Measurements from ENCODE around the gene CUBN.

Gene CUBN

DNA sequence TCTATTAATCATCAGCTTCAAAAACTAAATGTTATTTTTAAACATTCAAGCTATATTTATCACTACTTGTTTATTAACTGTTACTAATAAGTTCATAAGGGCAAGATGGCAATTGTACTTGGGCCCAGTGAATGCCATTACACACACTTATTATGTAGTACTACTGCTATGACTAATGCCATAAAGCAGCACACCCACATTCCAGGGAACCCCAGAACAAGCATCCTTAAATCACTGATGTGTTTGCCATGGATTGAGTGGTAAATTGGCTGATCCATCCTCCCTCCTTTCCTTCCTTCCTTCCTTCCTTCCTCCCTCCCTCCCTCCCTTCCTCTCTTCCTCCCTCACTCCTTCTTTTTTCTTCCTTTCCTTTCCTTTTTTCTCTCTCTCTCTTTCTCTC, 275.0 kb downstream of the CUBN start:
- TF ChIP-seq CTCF (IDR thresholded peaks at IDR 0.05; ENCODE audit: low read depth, low read length) = no peak
- no peak overlapping the region for H3K4me3 ChIP-seq (ENCODE audit: low read depth, low read length)

DNA sequence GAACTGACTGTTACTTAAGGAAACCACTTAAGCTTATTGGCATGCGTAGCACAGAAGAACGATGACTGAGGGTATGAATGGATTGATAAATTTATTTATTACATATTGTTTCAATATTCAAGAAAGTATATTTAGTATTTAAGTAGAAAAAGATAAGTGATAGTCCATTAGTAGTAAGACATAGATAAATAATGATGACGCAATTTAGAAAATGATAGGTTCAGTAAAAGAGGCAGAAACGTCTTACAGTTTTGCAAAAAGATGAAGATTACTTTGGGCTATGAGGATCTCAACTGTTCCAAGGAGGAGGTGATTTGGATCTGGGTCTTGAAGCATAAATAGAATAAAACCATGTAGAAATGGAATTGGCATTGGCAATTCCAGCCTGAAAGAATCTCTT, 275.8 kb downstream of the CUBN start:
- no peak for TF ChIP-seq CTCF (IDR thresholded peaks at IDR 0.05; ENCODE audit: low read depth, low read length)
- H3K4me3 ChIP-seq (ENCODE audit: low read depth, low read length) = no peak overlapping the region

- no peak for TF ChIP-seq CTCF (IDR thresholded peaks at IDR 0.05; ENCODE audit: low read depth, low read length)
- H3K4me3 ChIP-seq (ENCODE audit: low read depth, low read length) = no peak overlapping the region
These were observed 276.4 kb downstream of the CUBN start for GRCh38 chr10:16853201-16853600.

- H3K4me3 ChIP-seq (ENCODE audit: low read depth, low read length) = no peak overlapping the region
- no peak for TF ChIP-seq CTCF (IDR thresholded peaks at IDR 0.05; ENCODE audit: low read depth, low read length)
These were observed 277.0 kb downstream of the CUBN start for GRCh38 chr10:16852624-16853023.

DNA sequence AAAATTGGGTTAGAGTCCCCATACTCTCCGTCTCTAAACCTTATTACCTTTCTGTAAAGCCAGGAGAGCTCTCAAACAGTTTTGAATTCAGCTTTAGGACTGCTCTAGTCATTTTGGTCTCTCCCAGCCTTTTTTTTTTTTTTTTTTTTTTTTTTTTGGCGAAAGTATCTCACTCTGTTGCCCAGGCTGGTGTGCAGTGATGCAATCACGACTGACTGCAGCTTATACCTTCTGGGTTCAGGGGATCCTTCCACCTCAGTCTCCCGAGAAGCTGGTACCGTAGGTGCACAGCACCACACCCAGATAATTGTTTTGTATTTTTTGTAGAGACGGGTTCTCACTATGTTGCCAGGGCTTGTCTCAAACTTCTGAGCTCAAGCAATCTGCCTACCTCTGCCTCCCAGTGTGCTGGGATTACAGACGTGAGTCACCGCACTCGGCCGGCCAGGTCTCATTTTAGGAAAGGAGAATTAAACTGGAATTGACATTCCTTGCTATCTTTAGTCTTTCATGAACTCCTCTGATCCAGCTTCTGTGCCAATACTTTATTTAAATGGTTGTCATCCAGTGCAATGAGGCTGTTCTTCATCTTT, 281.0 kb downstream of the CUBN start:
- TF ChIP-seq CTCF (IDR thresholded peaks at IDR 0.05; ENCODE audit: low read depth, low read length) = no peak
- no peak overlapping the region for H3K4me3 ChIP-seq (ENCODE audit: low read depth, low read length)

DNA sequence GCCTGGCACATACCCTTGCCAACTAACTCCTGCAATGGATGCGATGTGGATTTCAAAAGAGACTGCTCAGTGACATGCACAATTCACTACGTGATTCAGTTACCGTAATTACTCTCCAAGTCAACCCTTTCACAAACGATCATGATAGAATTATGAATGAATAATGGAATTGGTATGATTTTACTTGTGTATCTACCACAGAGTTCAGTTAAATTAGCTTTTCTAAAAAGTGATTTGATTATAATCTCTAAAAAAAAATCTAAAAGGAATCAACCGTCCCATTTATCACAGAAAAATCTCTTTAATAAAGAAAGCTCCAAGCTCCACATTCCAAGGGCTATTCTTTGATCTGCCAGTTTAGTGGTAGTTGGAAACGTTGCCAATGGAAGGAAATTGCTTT, 282.0 kb downstream of the CUBN start:
- TF ChIP-seq CTCF (IDR thresholded peaks at IDR 0.05; ENCODE audit: low read depth, low read length) = no peak
- H3K4me3 ChIP-seq (ENCODE audit: low read depth, low read length) = no peak overlapping the region

DNA sequence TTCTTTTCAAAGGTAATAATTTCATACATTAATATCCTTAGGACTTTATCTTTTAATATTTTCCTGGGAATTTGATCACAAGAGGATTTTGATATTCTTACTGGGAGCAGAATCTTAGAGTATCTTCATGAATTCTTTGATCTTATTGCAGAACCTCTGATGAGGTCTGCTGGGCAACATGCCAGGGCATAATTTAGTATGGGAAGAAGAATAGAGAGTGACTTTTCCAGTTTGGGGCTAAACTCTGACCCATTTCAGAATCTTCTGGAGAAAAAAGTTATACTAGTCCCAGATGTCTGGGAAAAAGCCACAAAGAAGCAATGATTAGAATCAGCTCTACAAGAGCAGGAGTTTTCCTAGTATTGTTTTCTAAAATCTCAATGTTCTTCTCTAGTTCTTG, 284.4 kb downstream of the CUBN start:
- TF ChIP-seq CTCF (IDR thresholded peaks at IDR 0.05; ENCODE audit: low read depth, low read length) = no peak
- no peak overlapping the region for H3K4me3 ChIP-seq (ENCODE audit: low read depth, low read length)
